Right lobe of liver (tissue), 4 donors: Measurements from ENCODE around the gene UNC79.

Experiments
- POLR2A ChIP-seq: fragments of 450-650 bp; IDR thresholded peaks from one replicate; pipeline ENCODE4 v1.6.1; 2017; ENCODE audit warnings: antibody characterized with exemption, mild to moderate bottlenecking
- TF ChIP-seq, protein P1 (sequence below), 4 donors: fragments of 200-600 bp in 3 of 4; fragments of 450-650 bp in 1 of 4; IDR thresholded peaks; one replicate each; pipeline versions ENCODE4 v1.5.1 to v1.8.0; 2016 to 2022; ENCODE audit warnings: antibody characterized with exemption in 4 of 4, mild to moderate bottlenecking in 2 of 4
- donor health status: DM: no; HTN: no; CAD: no.
- donor health status: DM: no; HTN: no; CAD: no.
- donor health status: DM: no; HTN: yes; CAD: no.

DNA sequence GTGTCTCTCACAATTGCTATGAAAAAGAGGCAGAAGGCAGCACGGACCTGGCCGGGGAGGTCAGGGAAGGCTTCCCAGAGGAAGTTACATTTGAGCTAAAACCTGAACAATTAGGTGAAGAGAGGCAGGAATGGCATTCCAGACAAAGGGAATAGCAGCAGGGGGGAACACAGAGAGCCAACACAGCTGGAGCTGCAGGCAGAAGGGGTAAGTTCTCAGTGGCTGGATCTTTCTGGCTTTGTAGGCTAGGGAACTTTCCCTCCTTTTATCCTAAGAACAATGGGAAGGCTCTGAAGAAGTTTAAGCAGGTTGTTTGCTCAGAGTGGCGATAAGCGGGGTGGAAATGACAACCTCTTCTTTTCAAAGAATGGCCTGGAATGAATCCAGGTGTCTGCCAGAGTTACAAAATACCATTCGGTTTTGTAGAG lies 257.5 kb downstream of the UNC79 start:
- TF ChIP-seq, protein P1, sequence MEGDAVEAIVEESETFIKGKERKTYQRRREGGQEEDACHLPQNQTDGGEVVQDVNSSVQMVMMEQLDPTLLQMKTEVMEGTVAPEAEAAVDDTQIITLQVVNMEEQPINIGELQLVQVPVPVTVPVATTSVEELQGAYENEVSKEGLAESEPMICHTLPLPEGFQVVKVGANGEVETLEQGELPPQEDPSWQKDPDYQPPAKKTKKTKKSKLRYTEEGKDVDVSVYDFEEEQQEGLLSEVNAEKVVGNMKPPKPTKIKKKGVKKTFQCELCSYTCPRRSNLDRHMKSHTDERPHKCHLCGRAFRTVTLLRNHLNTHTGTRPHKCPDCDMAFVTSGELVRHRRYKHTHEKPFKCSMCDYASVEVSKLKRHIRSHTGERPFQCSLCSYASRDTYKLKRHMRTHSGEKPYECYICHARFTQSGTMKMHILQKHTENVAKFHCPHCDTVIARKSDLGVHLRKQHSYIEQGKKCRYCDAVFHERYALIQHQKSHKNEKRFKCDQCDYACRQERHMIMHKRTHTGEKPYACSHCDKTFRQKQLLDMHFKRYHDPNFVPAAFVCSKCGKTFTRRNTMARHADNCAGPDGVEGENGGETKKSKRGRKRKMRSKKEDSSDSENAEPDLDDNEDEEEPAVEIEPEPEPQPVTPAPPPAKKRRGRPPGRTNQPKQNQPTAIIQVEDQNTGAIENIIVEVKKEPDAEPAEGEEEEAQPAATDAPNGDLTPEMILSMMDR (IDR thresholded peaks at IDR 0.05): no peak
- no peak for TF ChIP-seq POLR2A
